Measurements from ENCODE around the gene ACY1. TPM values are rescaled to one million over a fixed set of nuclear protein-coding genes. Genes with fewer than 3 reads are reported as not detected.

Gene ACY1
- total and polyA plus RNA-seq, 11 donors, result 14.8 to 45.3 (median 25.4) TPM

DNA sequence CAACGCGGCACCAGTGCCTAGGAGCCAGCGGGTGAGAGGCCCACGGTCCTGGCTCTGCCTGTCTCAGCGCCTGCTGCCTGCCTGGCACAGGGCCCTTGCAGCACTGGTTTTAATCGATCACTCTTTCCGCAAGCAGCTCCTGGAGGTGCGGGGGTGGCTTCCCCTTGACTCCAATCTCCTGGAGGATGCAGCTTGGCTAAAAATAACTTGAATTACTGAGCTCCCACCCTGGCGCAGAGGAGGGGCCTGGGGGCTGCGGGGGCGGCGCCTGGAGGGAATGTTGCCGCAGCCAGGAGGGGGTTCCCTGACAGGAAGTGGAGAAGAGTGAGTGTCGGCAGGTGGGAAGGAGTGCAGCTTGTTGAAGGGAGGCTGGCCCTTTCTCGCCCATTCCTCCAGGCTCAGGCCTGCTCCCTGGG, 22.2 kb downstream of the ACY1 start:
- H3K4me3 ChIP-seq, result peak overlapping the region in 3 of 12 donors; percentile 8 to 26 (median 16)
- ATAC-seq (peak; percentile 12 to 70 (median 42)), DNase-seq (peak in 4 of 5 donors; percentile 43 to 74 (median 66))
- peaks cover 16 to 47% (median 34%) of the 10 kb centered on the region in 12 donors for H3K4me1 ChIP-seq
- H3K27me3 ChIP-seq, result no peaks in the 10 kb centered on the region
- H3K9me3 ChIP-seq, result no peaks in the 10 kb centered on the region
- TF ChIP-seq, protein P1, sequence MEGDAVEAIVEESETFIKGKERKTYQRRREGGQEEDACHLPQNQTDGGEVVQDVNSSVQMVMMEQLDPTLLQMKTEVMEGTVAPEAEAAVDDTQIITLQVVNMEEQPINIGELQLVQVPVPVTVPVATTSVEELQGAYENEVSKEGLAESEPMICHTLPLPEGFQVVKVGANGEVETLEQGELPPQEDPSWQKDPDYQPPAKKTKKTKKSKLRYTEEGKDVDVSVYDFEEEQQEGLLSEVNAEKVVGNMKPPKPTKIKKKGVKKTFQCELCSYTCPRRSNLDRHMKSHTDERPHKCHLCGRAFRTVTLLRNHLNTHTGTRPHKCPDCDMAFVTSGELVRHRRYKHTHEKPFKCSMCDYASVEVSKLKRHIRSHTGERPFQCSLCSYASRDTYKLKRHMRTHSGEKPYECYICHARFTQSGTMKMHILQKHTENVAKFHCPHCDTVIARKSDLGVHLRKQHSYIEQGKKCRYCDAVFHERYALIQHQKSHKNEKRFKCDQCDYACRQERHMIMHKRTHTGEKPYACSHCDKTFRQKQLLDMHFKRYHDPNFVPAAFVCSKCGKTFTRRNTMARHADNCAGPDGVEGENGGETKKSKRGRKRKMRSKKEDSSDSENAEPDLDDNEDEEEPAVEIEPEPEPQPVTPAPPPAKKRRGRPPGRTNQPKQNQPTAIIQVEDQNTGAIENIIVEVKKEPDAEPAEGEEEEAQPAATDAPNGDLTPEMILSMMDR (IDR thresholded peaks at IDR 0.05), result peak in 1 of 12 donors; percentile 14
- no peak for TF ChIP-seq POLR2A (IDR thresholded peaks at IDR 0.05)
- 5 to 11% (median 7%) methylated on average over 15 of the region's 15 CpGs for WGBS, 4 donors
- intact Hi-C loops (cut with DNase I), result loop anchor here in 8 of 10 donors (1.0 to 10.0 kb wide), 7 partner anchors 47 to 339 kb away; partner anchors contain the start of gene DUSP7 (in 1 of the 8)
- H3K27ac ChIP-seq, result peak overlapping the region; percentile 19 to 82 (median 60)
- no peaks in the 10 kb centered on the region for H3K36me3 ChIP-seq

GRCh38 chr3:52006017-52006819, 22.9 kb downstream of the ACY1 start:
- no peak for TF ChIP-seq POLR2A (IDR thresholded peaks at IDR 0.05)
- TF ChIP-seq, protein P1 (IDR thresholded peaks at IDR 0.05), result no peak
- H3K4me3 ChIP-seq, result peak overlapping the region in 3 of 12 donors; percentile 8 to 26 (median 16)
- no peak for DNase-seq

DNA sequence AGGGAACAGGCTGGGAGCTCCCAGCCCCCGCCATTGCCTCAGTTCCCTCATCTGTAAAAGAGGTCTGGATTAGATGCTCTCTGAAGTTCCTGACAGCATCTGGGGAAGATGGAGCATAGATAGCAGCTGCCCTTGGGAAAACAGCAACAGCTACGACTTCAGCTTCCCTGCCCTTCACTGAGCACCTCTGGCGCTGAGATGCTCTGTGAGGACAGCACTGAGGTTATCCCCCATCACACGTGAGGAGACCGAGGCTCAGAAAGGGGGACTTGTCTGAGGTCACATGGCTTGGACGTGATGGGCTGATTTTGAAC, 23.4 kb downstream of the ACY1 start:
- H3K27me3 ChIP-seq, result no peaks in the 10 kb centered on the region
- no peaks in the 10 kb centered on the region for H3K9me3 ChIP-seq
- H3K4me1 ChIP-seq, result peaks cover 16 to 43% (median 30%) of the 10 kb centered on the region in 12 donors
- H3K36me3 ChIP-seq, result no peaks in the 10 kb centered on the region
- H3K27ac ChIP-seq, result peak overlapping the region in 3 of 12 donors; percentile 56 to 82 (median 74)
- no peak for ATAC-seq
- intact Hi-C loops (cut with DNase I), result loop anchor here in 3 of 10 donors (2.0 to 10.0 kb wide), 3 partner anchors 46 to 338 kb away; no protein-coding TSS in a partner anchor
- TF ChIP-seq, protein P1 (IDR thresholded peaks at IDR 0.05), result no peak
- TF ChIP-seq POLR2A (IDR thresholded peaks at IDR 0.05), result no peak
- DNase-seq, result no peak
- H3K4me3 ChIP-seq, result no peak overlapping the region
- WGBS, 4 donors, result 64 to 75% (median 73%) methylated on average over 6 of the region's 6 CpGs

More at GRCh38 chr3:52006017-52006819, 22.9 kb downstream of the ACY1 start:
- H3K27ac ChIP-seq, result peak overlapping the region in 10 of 12 donors; percentile 19 to 82 (median 66)
- H3K9me3 ChIP-seq, result no peaks in the 10 kb centered on the region
- peak in 2 of 4 donors; percentile 2 to 3 for ATAC-seq
- WGBS, 4 donors, result 41 to 49% (median 48%) methylated on average over 6 to 8 of the region's 8 CpGs
- H3K27me3 ChIP-seq, result no peaks in the 10 kb centered on the region
- H3K4me1 ChIP-seq, result peaks cover 16 to 47% (median 34%) of the 10 kb centered on the region in 12 donors
- H3K36me3 ChIP-seq, result no peaks in the 10 kb centered on the region
- intact Hi-C loops (cut with DNase I), result loop anchor here in 3 of 10 donors (2.0 to 10.0 kb wide), 3 partner anchors 46 to 339 kb away; no protein-coding TSS in a partner anchor

DNA sequence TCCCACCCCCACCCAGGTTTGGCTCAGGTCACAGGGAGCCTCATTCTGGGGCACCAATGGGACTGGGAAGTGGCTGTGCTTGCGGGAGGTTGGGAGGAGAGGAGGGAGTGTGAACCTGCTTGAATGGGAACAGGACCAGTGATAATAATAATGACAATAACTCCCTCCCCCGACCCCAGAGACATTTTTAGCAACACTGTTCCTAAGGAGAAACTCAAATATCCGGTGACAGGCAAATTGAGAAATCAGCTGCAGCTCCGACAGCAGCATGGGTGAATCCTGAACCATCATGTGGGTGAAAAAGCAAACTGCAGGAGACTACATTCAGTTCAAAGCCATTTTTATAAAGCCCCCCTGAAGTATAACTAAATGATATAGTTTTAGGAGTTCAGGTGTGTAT, 24.0 kb downstream of the ACY1 start:
- H3K27ac ChIP-seq, result peak overlapping the region in 1 of 12 donors; percentile 23
- DNase-seq (no peak), ATAC-seq (no peak)
- H3K9me3 ChIP-seq, result no peaks in the 10 kb centered on the region
- H3K4me3 ChIP-seq, result no peak overlapping the region
- TF ChIP-seq, protein P1 (IDR thresholded peaks at IDR 0.05), result no peak
- no peak for TF ChIP-seq POLR2A (IDR thresholded peaks at IDR 0.05)
- intact Hi-C loops (cut with DNase I), result loop anchor here in 3 of 10 donors (2.0 to 10.0 kb wide), 3 partner anchors 45 to 338 kb away; no protein-coding TSS in a partner anchor
- 35 to 47% (median 36%) methylated on average over 4 of the region's 4 CpGs for WGBS, 4 donors
- no peaks in the 10 kb centered on the region for H3K27me3 ChIP-seq
- H3K4me1 ChIP-seq, result peaks cover 16 to 42% (median 29%) of the 10 kb centered on the region in 12 donors
- H3K36me3 ChIP-seq, result no peaks in the 10 kb centered on the region
